GM19452 (cell line): ENCODE measurements around the gene SND1.

Experiments
- ATAC-seq: cut with Tn5 transposase; IDR thresholded peaks from one replicate; pipeline ENCODE4 v1.9.1; 2021; ENCODE audit not compliant: unreplicated experiment

Gene SND1

DNA sequence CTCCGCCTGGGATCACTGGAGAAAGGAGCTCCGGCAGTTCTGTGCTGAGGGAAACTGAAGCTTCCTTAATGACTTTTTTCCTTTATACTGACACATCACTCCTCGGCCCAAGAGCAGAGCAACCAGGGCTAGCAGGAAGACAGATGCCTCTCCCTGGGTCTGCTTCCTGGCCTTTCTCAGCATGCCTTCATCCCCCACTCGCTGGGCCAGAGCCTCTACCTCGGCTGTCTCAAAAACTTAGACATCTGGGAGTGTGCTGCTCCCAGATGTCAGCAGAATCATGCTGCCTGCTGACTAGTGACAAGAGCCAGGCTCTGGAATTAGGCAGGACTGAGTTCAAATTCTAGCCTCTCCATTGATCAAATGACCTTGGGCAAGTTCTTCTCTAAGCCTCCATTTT lies 403.6 kb downstream of the SND1 start:
- no peak for ATAC-seq

DNA sequence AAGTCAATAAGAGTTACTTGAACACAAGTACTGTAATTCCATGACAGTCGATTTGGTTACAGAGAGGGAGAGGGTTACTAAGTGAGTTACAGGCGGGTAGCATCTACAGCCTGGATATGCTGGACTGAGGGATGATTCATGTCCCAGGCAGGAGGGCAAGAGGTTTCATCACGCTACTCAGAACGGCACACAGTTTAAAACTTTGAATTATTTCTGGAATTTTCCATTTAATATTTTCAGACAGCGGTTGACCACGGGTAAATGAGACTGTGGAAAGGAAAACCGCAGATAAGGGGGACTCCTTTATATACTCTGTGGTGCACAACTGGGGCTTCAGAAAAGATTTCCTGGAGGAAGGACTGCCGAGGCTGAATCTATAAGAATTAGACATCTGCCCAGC lies 404.9 kb downstream of the SND1 start:
- no peak for ATAC-seq

DNA sequence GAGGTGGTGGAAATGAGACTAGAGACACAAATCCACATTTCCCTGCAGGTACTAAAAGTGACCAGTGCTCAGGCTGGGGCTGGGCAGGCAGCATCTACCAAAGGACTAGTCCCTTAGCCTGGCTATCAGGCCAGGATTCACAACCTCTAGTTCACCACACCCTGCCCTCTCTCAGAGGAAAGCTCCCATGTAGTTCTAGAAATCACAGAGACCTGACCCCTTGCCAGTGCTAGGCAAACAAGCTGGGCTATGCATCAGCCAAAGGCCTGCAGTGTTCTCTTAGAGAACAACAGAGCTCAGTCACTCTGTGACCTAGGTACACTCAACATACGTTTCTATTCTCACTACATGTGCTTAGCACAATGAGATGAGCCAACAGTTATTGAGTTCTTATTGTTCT lies 405.9 kb downstream of the SND1 start:
- no peak for ATAC-seq

DNA sequence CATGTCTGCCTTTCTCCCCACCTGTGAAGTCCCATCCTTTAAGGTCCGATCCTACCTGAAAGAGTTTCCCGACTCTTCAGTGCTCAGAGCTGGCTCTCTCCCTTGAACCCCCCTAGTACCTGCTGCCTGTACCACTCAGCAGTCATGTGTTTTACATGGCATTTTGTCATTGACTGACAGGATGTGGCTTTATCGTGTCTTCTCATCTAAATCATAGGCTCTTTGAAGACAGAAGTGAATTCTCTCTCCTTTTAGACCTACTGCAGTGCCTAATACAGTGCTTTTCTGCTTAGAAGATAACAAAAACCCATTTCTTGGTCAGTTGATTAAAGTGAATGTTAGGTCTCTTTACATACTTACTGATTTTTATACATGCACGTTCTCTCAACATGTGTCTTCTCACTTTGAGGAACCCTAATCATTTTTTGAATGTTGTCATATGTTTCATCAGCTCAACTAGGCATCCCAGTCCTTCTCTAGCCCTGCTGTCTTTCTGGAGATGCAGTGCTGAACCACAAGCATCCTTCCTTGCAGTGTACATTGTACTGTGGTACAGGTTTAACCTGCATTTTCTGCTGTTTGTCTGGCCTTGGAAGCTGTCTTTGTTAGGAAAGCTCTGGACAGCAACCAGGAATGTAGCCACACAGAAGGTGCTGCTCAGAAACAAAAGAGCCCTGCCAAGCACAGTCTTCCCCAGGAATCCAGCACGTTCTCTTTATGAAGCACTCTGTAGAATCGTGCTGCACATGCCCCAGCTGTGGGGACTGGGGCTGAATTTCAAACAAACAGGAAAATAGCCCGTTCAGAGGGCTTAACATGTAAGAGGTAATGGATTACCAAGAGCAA lies 407.4 kb downstream of the SND1 start:
- ATAC-seq: no peak

- ATAC-seq: no peak
Observed at GRCh38 chr7:128060018-128060417, 408.0 kb downstream of the SND1 start.

DNA sequence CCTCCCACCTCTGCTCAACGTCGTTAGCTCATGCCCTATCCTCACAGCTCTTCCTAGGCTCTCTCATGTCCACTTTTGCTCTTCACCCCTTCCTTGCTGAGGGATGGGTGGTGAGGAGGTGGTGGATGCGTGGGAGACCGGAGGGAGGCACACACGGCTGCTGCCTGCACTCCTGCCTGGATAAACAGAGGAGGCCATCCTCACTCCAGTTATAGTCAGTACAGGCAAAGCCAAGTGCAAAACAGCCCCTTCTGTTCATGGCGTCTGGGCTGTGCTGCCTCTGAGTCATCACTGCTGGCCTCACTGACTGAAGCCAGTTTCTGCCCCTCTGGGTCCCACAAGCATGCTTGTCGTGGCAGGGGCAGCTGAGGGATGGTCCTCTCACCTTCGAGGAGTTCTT lies 411.1 kb downstream of the SND1 start:
- ATAC-seq: no peak

GRCh38 chr7:128065872-128066271 lies 413.9 kb downstream of the SND1 start:
- no peak for ATAC-seq

- no peak for ATAC-seq
Observed at GRCh38 chr7:128066395-128066794, 414.4 kb downstream of the SND1 start.

GRCh38 chr7:128066858-128067257 lies 414.9 kb downstream of the SND1 start:
- ATAC-seq: no peak

GRCh38 chr7:128067983-128068382 lies 416.0 kb downstream of the SND1 start:
- no peak for ATAC-seq

- ATAC-seq: no peak
Observed at GRCh38 chr7:128068785-128069184, 416.8 kb downstream of the SND1 start.

DNA sequence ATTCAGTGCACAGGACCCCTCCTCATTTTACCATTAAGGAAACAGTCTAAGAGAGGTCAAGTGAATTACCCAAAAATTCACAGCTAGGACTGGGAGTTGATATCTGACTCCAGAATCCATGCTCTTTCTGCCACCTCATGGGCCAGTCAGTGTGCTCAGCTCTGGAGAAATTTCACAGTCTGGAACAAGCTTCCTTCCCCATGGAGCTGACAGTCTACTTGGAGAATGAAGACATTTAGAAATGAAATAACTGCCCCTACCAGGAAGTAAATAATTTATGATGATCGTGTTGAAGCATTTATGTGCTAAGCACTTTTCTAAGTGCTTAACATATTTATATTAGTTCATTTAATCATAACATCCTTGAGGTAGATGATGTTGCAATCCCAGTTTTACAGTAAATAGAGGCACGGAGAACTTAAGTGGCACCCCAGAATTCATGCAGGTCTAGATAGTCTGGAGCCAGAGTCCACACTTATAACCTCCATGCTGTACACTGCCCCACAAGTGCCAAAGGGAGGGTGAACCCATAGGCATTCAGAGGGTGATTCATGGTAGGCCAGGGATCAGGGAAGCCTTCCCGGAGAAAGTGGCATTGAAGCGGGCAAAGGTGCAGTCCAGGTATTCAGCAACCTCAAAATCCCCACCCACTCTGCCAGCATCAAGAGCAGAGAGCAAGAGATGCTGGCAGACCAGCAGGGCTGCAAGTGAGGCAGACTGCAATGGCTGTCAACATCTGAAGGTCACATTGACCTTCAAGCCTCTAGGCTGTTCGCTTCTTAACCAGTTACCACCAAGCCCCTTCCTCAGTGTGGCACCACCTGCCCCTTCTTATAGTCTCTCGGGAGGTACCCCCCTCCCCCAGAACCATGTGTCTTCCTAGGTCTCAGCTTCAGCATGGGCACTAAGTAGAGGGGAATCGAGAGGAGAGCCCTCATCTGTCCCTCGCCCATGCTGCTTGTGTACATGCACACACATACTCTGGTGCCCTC lies 417.7 kb downstream of the SND1 start:
- no peak for ATAC-seq

GRCh38 chr7:128071376-128071775 lies 419.4 kb downstream of the SND1 start:
- no peak for ATAC-seq

- ATAC-seq: no peak
Observed at GRCh38 chr7:128071801-128072200, 419.8 kb downstream of the SND1 start.

DNA sequence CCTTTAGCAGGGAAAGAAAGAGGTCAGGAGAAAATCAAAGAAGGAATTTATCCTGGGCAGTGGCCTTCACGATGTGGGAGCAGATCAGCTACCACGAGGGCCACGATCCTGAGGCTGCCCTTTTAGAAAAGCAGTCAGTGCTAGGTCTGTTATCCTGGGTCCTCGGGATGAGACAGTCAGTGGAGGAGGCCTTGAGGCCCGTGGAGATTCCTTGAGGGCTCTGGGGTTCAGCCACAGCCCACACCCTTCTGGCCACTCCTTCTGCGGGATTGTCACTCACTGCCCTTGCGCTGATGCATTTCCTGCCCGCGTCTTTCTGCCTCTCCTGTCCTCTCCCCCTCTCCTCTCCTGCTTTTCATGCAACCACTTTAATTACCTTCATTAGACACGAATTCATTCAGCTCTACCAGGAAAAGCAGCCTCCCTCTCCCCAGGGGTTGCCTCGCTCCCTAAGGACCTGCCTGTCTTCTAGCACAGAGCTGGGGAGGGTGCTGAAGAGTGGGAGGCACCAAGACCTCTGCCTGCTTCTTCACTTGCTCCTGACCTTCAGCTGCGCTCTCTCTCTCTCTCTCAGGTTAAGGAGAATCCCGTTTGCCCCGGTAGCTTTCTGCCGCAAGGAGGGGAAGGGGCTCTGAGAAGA lies 421.8 kb downstream of the SND1 start:
- ATAC-seq: no peak

- no peak for ATAC-seq
Observed at GRCh38 chr7:128074336-128074735, 422.3 kb downstream of the SND1 start.

DNA sequence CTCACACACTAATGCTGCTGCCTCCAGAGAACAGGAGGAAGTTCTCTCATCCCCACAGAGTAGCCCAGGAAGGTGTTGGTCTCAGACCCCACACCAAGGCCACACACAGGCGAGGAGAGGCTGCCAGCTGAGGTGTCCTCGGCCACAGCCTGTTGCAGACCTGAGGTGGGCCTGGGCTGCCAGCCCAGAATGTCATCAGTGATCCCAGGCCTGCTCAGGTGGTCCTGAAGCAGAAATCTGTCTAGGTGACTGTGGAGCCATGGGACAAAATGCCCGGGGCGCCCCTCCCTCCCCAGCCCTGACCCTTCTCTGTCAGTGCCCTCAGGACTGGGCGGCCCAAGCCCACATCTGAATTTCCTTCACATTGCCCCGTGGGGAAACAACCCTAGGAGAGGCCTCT lies 422.7 kb downstream of the SND1 start:
- ATAC-seq: no peak

GRCh38 chr7:128075242-128076095 lies 423.5 kb downstream of the SND1 start:
- ATAC-seq: no peak

GRCh38 chr7:128076196-128076795 lies 424.3 kb downstream of the SND1 start:
- ATAC-seq: no peak

GRCh38 chr7:128076796-128077271 lies 424.8 kb downstream of the SND1 start:
- ATAC-seq: no peak
